ENCODE results near the gene ADAM33.

The ADAM33 gene

DNA sequence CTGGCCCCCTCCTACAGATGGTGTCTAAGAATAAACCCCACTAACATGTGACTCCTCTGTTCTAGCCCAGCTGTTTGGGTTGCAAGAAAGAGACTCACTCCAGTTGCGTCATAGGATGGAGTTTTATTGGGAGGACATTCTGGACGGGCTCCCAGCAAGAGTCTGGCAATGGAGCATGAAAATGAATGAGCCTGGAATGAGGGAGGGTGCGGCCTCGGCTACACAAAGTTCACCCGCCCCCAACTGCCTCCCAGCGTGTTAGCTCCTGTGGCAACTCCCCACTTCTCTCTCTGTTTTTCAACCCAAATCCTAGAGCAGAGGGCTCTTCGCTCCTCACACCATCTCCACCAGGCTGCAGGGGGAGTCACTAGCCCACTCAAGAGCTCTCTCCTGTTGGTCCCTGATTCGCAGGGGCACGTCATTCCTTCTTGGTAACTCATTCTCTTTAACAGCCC lies 5.1 kb upstream of the ADAM33 start:
- DNase-seq: no peak

- DNase-seq: no peak
Measured at GRCh38 chr20:3686421-3686820, 4.6 kb upstream of the ADAM33 start.

DNA sequence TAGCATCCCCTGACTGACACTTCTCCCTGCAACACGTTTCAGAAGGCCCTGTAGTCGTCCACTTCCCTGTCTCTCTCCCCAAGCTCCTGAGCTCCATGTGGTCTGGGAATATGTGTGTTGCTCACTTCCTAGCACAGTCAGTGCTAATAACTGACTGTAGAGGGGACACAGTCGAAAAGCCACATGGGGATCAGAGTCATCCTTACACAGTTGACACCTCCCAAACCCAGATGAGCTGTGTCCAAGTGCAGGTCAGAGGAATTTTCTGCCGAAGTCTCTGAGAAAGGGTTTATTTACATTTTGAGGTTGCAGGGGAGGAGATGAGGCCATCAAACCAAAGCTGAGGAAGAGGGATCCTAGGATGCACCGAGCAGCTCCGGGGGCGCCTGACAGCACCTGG lies 3.5 kb upstream of the ADAM33 start:
- no peak for DNase-seq

- DNase-seq: no peak
Measured at GRCh38 chr20:3681352-3681930, 369 bp downstream of the ADAM33 start.

GRCh38 chr20:3680701-3681351 lies 984 bp downstream of the ADAM33 start:
- no peak for DNase-seq

GRCh38 chr20:3679749-3680700 lies 1.8 kb downstream of the ADAM33 start:
- DNase-seq: no peak

GRCh38 chr20:3678856-3679720 lies 2.7 kb downstream of the ADAM33 start:
- no peak for DNase-seq

DNA sequence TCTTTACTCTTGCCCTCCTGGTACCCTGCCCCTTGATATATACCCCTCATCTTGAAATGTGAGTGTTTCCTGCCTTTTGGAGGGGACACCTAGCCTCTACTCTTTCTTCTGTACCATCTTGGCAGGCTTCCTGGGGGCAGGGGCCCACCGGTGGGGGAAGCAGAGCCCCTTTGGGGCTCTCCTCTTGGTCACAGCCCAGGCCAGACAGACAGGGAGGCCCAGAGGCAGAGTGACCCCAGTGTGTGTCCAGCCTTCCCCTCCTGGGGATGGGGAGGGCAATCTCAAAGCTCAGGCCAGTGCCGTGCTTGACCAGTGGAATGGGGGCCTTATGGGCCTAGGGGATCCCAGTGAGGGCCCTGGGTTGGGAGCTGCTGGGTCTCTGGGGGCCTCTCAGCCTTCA lies 3.6 kb downstream of the ADAM33 start:
- no peak for DNase-seq

GRCh38 chr20:3677733-3678132 lies 4.1 kb downstream of the ADAM33 start:
- no peak for DNase-seq

DNA sequence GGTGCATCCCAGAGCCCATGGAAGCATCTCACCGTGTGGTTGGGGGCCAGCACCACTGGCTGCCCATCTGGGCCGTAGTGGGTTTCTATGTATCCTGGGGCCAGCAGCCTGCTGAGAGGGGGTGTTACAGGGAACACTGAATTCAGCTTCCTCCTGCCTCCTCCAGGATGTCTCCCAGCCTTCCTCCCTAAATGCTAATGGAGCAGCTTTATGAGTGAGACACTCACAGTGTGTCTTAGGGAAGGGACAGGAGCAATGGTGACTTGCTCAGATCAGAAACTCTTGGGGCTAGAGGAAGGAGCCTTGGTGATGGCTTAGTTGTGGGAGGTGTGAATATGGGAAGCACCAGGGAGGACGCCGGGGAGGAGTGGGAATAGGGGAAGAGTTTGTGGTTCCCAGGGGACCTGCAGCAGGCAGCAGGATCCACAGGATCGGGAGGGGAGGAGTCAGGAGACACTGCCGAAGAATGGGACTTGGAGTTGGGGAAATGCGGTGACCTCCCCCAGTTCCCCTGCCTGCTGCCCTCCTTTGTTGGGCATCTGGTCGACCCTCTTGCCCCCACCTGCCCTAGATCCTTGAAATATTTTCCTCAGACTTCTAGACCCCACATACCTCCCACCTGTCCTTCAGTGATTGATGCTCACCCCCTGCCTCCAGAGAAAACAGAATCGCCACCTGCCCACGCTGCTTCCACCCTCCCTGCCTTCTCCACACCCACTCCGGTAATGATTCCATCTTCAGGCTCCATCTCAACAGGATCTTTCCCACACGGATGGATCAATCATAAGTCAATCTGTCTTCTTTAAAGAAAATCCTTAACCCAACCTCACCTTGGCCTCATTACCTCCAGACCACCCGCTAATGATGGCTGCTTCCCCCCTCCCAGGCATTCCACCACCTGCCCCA lies 6.6 kb downstream of the ADAM33 start:
- no peak for DNase-seq

DNA sequence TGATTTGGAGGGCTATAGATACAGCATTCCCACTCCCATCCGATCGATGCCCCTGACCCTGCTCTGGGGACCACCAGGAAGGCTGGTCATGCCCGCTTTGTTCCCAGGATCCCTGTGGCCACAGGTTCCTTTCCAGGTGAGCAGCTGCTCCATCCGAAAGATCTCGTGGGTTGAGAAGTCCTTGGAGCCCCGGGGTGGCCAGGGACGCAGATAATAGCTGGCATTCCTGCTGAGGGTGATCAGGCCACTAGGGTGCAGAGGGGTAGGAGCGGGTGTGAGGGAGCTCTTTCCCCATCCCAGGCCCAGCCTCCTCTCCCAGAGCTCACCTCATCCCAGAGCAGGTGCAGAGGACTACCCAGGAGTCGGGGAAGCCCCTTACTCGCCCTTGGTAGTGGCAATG lies 7.4 kb downstream of the ADAM33 start:
- DNase-seq: no peak

DNA sequence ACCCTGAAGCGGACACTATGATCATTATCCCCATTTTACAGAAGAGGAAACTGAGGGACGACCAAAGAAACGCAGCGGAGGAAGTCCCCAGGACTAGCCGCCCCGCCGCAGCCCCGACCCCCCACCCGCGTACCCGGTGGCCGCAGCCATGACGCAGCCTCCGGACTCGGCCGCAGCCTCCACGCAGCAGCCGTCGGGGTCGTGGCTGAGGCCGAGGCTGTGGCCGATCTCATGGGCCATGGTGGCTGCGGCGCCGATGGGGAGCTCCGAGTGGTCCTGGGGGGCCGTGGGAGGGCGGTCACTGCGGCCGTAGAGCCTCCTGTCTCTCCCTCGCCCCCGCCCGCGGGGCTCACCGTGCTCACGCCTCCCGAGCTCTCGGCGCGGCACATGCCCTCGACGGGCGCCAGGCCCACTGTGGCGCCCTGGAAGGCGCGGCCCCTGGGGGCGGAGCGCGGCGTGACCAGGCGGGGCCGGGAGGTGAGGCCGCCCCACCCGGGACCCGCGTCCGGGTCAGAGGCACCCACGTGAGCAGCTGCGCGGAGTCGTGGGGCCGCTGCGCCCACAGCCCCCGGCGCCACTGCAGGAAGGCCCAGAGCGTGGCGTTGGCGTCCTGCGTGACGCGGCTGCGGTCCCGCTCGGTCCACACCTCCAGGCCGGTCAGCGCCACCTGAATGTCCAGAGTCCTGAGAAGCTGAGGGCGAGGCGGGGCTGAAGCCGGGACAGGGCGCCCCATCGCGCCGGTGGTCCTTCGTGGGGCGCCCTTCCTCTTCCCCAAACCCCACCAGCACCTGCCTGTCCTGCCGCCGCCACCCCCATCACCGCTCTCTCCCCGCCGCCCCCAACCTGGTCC lies 8.4 kb downstream of the ADAM33 start:
- no peak for DNase-seq

DNA sequence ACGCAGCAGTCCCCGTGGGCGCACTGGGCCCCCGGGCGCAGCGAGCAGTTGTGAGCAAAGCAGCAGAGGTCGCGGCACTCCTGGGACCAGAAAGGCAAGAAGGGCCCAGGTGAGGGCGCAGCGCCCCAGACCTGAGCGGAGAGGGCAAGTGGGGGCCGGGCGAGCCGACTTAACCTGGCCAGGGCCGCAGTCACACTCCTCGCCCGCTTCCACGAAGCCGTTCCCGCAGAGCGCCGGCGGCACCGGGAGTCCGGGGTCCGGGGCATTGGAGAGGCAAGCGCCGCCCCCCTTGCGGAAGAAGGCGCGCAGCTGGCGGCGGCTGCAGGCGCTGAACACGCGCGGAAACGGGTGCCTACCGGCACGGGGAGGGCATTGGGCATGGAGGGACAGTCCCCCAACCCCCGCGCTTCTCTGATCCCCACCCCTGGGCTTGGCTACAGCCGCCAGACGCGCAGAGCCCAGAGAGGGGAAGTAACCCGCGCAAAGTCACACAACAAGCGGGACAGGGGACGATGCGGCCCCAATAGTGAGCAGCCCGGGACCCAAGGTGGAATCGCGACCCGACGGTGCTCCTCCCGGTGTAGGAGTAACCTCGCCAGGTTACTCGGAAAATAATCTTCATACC lies 9.2 kb downstream of the ADAM33 start:
- DNase-seq: no peak

- no peak for DNase-seq
Measured at GRCh38 chr20:3671986-3672546, 9.7 kb downstream of the ADAM33 start.

DNA sequence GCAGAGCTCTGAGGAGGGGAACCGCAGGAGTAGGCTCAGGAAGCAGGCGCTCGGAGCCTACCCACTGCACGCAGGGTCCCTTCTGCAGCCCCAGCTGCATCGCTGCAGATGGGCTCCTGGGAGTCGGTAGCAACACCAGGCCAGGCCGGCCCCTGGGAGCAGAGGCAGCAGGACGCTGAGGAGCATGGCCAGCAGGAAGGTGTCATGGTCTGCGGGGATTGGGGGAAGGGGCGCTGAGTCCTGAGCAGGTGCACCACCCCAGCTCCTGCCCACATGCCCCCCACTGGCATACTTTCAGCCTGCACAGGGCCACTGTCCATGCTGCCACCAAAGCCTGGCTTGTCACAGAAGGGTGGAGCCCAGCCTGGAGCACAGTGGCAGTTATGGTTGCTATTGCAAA lies 10.9 kb downstream of the ADAM33 start:
- no peak for DNase-seq

DNA sequence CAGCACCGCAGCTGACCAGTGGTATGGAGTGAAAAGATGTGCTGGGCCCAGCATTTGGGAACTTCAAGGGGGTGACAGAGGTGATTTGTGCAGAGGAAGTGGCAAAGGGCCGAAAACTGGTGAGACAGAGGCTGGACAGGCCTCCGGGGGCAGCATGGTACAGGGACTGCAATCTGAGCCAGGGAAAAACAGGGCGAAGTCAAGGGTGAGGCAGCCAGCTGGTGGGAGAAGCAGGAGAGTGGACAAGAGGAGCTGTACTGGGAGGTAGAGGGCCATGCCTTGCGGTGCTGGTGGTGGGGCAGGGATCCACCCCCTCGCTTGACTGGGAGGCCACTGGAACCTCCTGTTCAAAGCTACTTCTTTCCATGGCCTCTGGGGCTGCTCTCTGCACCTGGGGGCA lies 11.3 kb downstream of the ADAM33 start:
- DNase-seq: no peak

- DNase-seq: no peak
Measured at GRCh38 chr20:3669710-3670367, 12.0 kb downstream of the ADAM33 start.

- DNase-seq: no peak
Measured at GRCh38 chr20:3667434-3668037, 14.3 kb downstream of the ADAM33 start.

- DNase-seq: no peak
Measured at GRCh38 chr20:3663858-3664257, 18.0 kb downstream of the ADAM33 start.
